ENCODE results near the gene SLF1.

DNA sequence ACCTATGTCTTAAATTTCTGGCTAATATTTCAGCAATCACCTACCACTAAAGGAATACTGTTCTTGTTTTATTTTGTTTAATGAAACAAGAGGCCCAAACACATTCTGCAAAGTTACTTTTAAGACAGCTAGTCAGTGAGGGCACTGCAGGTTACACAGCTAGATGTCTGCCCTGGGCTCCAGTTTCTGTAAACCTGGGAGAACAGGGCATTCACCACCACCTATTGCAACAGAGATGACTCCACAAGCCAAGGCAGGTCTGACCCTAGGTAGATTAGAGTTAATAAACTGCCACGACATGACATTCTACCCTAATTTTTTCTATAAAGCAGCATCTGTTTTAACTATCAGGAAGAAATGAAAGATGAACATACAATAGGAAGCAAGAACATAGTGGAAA is 90.8 kb downstream of the SLF1 start:
- TF ChIP-seq POLR2A (IDR thresholded peaks at IDR 0.05), result no peak
- TF ChIP-seq, protein P1, sequence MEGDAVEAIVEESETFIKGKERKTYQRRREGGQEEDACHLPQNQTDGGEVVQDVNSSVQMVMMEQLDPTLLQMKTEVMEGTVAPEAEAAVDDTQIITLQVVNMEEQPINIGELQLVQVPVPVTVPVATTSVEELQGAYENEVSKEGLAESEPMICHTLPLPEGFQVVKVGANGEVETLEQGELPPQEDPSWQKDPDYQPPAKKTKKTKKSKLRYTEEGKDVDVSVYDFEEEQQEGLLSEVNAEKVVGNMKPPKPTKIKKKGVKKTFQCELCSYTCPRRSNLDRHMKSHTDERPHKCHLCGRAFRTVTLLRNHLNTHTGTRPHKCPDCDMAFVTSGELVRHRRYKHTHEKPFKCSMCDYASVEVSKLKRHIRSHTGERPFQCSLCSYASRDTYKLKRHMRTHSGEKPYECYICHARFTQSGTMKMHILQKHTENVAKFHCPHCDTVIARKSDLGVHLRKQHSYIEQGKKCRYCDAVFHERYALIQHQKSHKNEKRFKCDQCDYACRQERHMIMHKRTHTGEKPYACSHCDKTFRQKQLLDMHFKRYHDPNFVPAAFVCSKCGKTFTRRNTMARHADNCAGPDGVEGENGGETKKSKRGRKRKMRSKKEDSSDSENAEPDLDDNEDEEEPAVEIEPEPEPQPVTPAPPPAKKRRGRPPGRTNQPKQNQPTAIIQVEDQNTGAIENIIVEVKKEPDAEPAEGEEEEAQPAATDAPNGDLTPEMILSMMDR (IDR thresholded peaks at IDR 0.05), result no peak

Data from lower leg skin (tissue), 3 donors.